Uterus (tissue), 4 donors: ENCODE data around the gene ASTN1. TPM values are rescaled to one million over a fixed set of nuclear protein-coding genes. Genes with fewer than 3 reads are reported as not detected.
"Not testable (repeated sequence)": the region's sequence is repeated elsewhere in the genome, so short reads cannot be mapped to it uniquely, and the experiment has no call there.

Experiments used
- DNase-seq, 2 donors: peaks; one replicate each; pipeline ENCODE4 v3.0.0-alpha.2; 2019 to 2020
- H3K27ac ChIP-seq, 2 donors: fragments of 200-600 bp; sonication (generic); 1 replicate in 1 of 2; 2 replicates in 1 of 2; pipeline ENCODE4 v1.5.1; 2016 to 2018
- H3K27me3 ChIP-seq, 2 donors: fragments of 200-600 bp; sonication (generic); one replicate each; pipeline ENCODE4 v1.5.1; 2018 to 2019; ENCODE audit warnings: control low read depth in 1 of 2
- H3K36me3 ChIP-seq, 2 donors: fragments of 200-600 bp; sonication (generic); one replicate each; pipeline ENCODE4 v1.5.1; 2019; ENCODE audit warnings: control low read depth in 1 of 2
- H3K4me1 ChIP-seq, 2 donors: fragments of 200-600 bp; sonication (generic); one replicate each; pipeline ENCODE4 v1.5.1; 2018 to 2019; ENCODE audit warnings: control low read depth in 1 of 2
- H3K4me3 ChIP-seq, 2 donors: fragments of 200-600 bp; sonication (generic); 1 replicate in 1 of 2; 2 replicates in 1 of 2; pipeline ENCODE4 v1.5.1; 2018 to 2019; ENCODE audit warnings: mild to moderate bottlenecking in 1 of 2
- H3K9me3 ChIP-seq, 2 donors: fragments of 200-600 bp; sonication (generic); one replicate each; pipeline ENCODE4 v1.5.1; 2019; ENCODE audit warnings: control low read depth in 1 of 2
- POLR2A ChIP-seq, 2 donors: fragments of 450-650 bp; IDR thresholded peaks; one replicate each; pipeline ENCODE4 v1.6.1; 2016; ENCODE audit warnings: antibody characterized with exemption in 2 of 2, mild to moderate bottlenecking in 1 of 2, moderate library complexity in 1 of 2
- intact Hi-C: fragments of 100-400 bp; cut with DNase I; formaldehyde crosslinking; loops from one replicate; pipeline ENCODE4 v1.15.1; 2023; ENCODE audit warnings: low total_unique reads
- total RNA-seq, 4 donors: library from RNA; depleted of rRNA in 3 of 4; stranded (reverse); fragments of >200 nt in 3 of 4; gene quantifications; one replicate each; pipeline versions ENCODE4 v1.1.0 to v1.2.4, GENCODE V29; 2014 to 2023
- TF ChIP-seq, protein P1 (sequence below), 4 experiments: fragments of 200-600 bp in 2 of 4; fragments of 450-650 bp in 2 of 4; sonication (generic) in 2 of 4; IDR thresholded peaks; one replicate each; pipeline ENCODE4 v1.5.1; 2016 to 2019; ENCODE audit warnings: antibody characterized with exemption in 4 of 4, mild to moderate bottlenecking in 2 of 4, moderate library complexity in 1 of 4
- donor health status: DM: yes; HTN: yes; CAD: no.

Gene ASTN1
- total RNA-seq, 4 donors from 2014 or later, result 0.29 to 42.7 (median 2.5) TPM

DNA sequence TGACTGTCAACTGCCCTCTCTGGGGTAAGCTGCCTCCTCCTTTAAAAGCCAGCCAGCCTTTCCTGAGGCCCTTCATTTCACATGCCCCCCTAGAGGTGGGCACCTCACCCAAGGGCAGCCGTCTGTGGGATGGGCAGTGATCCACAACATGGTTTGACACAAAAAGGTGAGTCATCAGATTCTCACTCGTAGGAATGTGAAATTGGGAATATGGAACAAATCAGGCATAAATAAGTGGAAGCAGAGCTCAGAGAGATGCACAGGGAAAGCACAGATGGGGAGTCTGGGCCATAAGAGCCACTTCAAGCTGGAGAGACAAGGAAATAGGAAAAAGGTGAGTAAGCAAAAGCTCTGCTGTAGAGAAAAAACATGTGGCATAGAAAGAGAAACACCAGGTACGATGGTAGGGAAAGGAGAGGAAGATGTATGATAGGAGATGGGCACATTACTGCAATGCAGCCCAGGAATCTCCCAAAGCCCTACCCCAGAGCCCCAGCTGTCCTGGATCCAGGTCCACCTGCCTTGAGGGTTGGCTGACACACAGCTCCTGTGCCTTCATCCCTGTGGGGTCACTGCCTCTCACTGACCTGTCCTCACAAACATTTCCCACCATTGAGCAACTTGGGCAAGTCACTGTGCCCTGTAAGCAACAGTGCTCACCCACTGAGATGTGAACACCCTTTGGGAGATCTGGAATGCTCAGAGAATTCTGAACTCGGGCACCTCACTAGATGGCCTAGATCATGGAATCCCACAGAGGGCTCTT, 86.6 kb downstream of the ASTN1 start:
- H3K4me3 ChIP-seq, result no peak overlapping the region
- intact Hi-C loops, result no loop called here
- DNase-seq, result no peak
- H3K27me3 ChIP-seq, result no peaks in the 10 kb centered on the region
- no peaks in the 10 kb centered on the region for H3K36me3 ChIP-seq
- no peak overlapping the region for H3K27ac ChIP-seq
- H3K9me3 ChIP-seq, result no peaks in the 10 kb centered on the region
- TF ChIP-seq POLR2A (IDR thresholded peaks at IDR 0.05), result no peak
- TF ChIP-seq, protein P1, sequence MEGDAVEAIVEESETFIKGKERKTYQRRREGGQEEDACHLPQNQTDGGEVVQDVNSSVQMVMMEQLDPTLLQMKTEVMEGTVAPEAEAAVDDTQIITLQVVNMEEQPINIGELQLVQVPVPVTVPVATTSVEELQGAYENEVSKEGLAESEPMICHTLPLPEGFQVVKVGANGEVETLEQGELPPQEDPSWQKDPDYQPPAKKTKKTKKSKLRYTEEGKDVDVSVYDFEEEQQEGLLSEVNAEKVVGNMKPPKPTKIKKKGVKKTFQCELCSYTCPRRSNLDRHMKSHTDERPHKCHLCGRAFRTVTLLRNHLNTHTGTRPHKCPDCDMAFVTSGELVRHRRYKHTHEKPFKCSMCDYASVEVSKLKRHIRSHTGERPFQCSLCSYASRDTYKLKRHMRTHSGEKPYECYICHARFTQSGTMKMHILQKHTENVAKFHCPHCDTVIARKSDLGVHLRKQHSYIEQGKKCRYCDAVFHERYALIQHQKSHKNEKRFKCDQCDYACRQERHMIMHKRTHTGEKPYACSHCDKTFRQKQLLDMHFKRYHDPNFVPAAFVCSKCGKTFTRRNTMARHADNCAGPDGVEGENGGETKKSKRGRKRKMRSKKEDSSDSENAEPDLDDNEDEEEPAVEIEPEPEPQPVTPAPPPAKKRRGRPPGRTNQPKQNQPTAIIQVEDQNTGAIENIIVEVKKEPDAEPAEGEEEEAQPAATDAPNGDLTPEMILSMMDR (IDR thresholded peaks at IDR 0.05), result no peak
- no peaks in the 10 kb centered on the region for H3K4me1 ChIP-seq

DNA sequence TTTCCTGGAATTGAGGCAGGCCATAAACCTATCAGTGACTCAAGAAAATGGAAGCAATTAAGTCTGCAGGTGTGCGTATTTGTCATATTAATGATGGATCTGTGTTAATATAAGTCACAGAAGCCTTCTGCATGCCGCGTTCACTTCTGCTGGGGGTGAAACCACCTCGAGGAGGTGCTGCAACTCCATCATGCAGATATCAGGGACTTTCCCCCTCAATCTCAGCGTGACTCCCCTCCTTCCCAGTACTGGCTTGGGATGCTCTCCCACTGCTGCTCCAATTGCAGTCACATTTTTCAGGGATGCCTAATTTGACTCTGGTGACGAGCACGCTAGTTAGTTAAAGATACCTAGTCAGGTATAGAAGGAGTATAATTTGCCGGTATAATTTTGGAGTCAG, 87.5 kb downstream of the ASTN1 start:
- DNase-seq, result no peak
- TF ChIP-seq POLR2A (IDR thresholded peaks at IDR 0.05), result no peak
- TF ChIP-seq, protein P1 (IDR thresholded peaks at IDR 0.05), result no peak

DNA sequence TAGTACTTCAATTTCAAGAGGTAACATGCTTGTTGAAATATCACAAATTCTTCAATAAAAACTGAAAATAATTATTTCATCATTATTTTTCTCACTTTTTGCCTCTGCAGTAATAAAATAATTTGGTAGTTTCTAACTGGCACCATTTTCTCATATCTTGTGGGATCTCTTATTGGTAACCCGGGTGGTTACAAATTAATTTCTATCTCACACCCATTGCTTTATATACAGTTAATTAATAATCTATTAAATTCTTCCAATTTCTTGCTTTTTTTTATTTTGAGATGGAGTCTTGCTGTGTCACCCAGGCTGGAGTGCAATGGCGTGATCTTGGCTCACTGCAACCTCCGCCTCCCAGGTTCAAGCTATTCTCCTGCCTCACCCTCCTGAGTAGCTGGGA, 89.7 kb downstream of the ASTN1 start:
- intact Hi-C loops, H3K36me3 ChIP-seq: not testable (repeated sequence)

More for the DNA sequence above, 87.5 kb downstream of the ASTN1 start:
- Histone ChIP-seq H3K4me1 (no peaks in the 10 kb centered on the region), H3K27me3 (no peaks in the 10 kb centered on the region), H3K36me3 (no peaks in the 10 kb centered on the region), H3K9me3 (no peaks in the 10 kb centered on the region), H3K4me3 (no peak overlapping the region), H3K27ac (no peak overlapping the region)
- intact Hi-C loops, result no loop called here

DNA sequence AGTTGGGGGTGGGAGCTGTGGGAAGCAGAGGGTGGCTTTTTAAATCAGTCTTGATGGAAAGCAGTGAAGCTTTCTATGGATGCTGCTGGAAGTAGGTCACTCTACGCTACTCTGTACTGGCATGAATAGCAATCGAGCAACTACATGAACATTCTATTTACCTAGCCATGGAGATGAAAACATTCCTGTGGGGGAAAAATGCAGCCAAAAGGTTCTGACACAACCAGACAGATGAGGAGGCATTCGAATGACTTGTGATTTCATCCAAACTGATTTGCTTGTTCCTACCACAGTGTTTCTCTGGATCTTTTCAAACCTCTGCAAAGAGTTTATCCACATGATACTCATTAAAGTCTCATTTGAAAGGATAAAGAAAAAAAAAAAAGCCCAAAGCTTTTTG, 95.0 kb downstream of the ASTN1 start:
- Histone ChIP-seq H3K9me3 (no peaks in the 10 kb centered on the region), H3K4me3 (no peak overlapping the region), H3K4me1 (no peaks in the 10 kb centered on the region), H3K27me3 (no peaks in the 10 kb centered on the region), H3K27ac (no peak overlapping the region), H3K36me3 (no peaks in the 10 kb centered on the region)
- intact Hi-C loops, result no loop called here
- TF ChIP-seq, protein P1 (IDR thresholded peaks at IDR 0.05), result no peak
- TF ChIP-seq POLR2A (IDR thresholded peaks at IDR 0.05), result no peak
- no peak for DNase-seq

More for the DNA sequence above, 89.7 kb downstream of the ASTN1 start:
- not testable (repeated sequence) for H3K4me1 ChIP-seq, DNase-seq, H3K27ac ChIP-seq, H3K27me3 ChIP-seq, H3K9me3 ChIP-seq, H3K4me3 ChIP-seq

DNA sequence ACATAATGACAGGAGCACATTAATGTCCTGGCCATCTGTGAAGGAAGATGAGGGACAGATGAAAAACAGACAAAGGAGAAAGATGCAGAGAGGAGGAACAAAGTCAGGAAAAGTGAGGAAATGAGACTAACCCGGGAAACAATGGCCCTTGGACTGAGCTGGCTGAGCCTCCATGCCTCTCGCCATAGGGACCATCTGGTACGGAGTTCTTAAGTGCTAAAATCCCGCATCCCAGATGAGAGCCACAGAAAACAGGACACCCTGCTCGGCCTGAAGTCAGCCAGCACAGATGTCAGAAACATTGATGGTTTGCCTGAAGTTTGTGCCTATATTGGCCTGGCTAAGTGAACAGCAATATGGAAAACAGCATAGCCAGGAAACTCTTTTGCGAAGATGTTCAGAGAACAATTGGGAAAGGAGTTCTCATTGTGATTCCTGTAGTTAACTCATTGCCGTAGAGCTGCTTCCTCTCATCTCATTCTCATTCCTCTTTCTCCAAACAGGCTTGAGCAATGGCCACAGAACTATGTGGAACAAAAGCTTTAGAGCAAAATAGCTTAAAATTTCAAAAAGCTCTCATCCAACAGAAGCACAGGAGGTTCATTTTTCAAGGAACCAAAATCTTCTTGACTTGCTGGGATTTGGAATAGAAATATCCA, 96.6 kb downstream of the ASTN1 start:
- H3K27me3 ChIP-seq, result no peaks in the 10 kb centered on the region
- TF ChIP-seq, protein P1 (IDR thresholded peaks at IDR 0.05), result no peak
- no peak for TF ChIP-seq POLR2A (IDR thresholded peaks at IDR 0.05)
- no peaks in the 10 kb centered on the region for H3K4me1 ChIP-seq
- H3K36me3 ChIP-seq, result no peaks in the 10 kb centered on the region
- DNase-seq, result no peak
- H3K27ac ChIP-seq, result no peak overlapping the region
- H3K9me3 ChIP-seq, result no peaks in the 10 kb centered on the region
- intact Hi-C loops, result no loop called here
- H3K4me3 ChIP-seq, result no peak overlapping the region
